Measurements from ENCODE around the gene MAPK8. TPM values are rescaled to one million over a fixed set of nuclear protein-coding genes. Genes with fewer than 3 reads are reported as not detected.

The MAPK8 gene
- total RNA-seq: 10 to 100 TPM; 39.3 to 74.4 TPM

DNA sequence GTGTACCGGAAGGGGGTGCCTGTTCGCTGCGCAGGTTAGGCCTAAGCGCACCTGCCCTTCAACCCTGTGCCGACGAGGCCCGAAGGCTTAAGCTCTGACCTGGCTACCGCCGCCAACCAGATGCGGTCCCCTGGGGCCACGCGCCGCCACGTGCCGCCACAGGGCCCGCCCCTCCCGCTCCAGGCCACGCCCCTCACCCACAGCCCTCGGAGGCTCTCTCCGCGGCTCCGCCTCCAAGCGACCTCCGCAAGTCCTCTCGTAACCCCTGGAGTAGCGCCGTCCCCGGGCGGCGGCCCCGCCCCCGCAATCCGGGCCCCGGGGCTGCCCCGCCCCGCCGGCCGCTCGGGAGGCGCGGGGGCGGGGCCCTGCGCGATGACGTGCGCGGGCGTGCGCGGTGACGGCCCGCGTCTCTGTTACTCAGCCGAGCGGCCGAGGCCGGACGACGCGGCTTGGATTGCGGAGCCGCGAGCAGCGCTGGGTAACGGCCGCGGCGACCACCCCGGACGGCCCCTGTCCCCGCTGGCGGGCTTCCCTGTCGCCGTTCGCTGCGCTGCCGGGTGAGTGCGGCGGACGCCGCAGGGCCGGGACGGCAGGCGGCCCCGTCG is at the start of gene MAPK8:
Gene MAPK8 (plus strand): TSS at position 413 of the 605 bp plus-strand sequence. CDS start 94,984 bp downstream, outside the sequence.
- H3K36me3 ChIP-seq: no peaks in the 10 kb centered on the region

DNA sequence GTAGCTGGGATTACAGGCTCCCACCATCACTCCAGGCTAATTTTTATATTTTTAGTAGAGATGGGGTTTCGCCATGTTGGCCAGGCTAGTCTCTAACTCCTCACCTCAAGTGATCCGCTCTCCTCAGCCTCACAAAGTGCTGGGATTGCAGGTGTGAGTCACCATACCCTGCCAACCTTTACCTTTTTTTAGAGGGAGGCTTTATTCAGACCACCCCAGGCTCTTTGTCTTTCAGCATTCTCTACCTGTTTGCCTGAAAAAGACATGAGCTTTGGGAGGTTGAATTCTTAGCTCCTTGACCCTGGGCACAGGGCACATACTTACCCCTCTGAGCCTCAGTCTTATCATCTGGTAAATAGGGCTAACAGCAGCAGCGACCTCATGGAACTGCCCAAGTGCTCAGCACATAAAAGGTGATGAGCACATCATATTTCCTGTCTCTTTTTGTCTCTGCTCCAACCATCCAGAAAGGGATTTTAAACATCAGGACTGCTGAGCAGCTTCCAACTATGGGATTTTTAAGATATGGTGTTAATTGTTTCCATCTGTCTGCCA is 49.0 kb upstream of the MAPK8 start:
- TF ChIP-seq POLR2AphosphoS5 (IDR thresholded peaks at IDR 0.05) (no peak), POLR2A (IDR thresholded peaks at IDR 0.05) (no peak)
- TF ChIP-seq, protein P1, sequence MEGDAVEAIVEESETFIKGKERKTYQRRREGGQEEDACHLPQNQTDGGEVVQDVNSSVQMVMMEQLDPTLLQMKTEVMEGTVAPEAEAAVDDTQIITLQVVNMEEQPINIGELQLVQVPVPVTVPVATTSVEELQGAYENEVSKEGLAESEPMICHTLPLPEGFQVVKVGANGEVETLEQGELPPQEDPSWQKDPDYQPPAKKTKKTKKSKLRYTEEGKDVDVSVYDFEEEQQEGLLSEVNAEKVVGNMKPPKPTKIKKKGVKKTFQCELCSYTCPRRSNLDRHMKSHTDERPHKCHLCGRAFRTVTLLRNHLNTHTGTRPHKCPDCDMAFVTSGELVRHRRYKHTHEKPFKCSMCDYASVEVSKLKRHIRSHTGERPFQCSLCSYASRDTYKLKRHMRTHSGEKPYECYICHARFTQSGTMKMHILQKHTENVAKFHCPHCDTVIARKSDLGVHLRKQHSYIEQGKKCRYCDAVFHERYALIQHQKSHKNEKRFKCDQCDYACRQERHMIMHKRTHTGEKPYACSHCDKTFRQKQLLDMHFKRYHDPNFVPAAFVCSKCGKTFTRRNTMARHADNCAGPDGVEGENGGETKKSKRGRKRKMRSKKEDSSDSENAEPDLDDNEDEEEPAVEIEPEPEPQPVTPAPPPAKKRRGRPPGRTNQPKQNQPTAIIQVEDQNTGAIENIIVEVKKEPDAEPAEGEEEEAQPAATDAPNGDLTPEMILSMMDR (IDR thresholded peaks at IDR 0.05): no peak
- no peaks in the 10 kb centered on the region for H3K27me3 ChIP-seq (replicated peaks; ENCODE audit: insufficient read depth)
- WGBS: 87% methylated on average over 3 of the region's 3 CpGs
- no peak for DNase-seq (ENCODE audit: low spot score)
- no peaks in the 10 kb centered on the region for H3K9me3 ChIP-seq
- no peaks in the 10 kb centered on the region for H3K4me1 ChIP-seq (replicated peaks)
- H3K27ac ChIP-seq: no peak overlapping the region
- H3K36me3 ChIP-seq: no peaks in the 10 kb centered on the region
- H3K4me3 ChIP-seq: no peak overlapping the region
- intact Hi-C loops (cut with DNase I): no loop called here

More for the DNA sequence above, at the start of gene MAPK8:
- H3K9me3 ChIP-seq: no peaks in the 10 kb centered on the region
- TF ChIP-seq POLR2AphosphoS5 (IDR thresholded peaks at IDR 0.05) (peak; percentile 34), POLR2A (IDR thresholded peaks at IDR 0.05) (peak; percentile 98)
- TF ChIP-seq, protein P1 (IDR thresholded peaks at IDR 0.05): no peak
- H3K27ac ChIP-seq: peak within 1 kb of the TSS; percentile 95 to 96
- peak; percentile 83 for DNase-seq (ENCODE audit: low spot score)
- no peaks in the 10 kb centered on the region for H3K27me3 ChIP-seq (replicated peaks; ENCODE audit: insufficient read depth)
- intact Hi-C loops (cut with DNase I): no loop called here
- H3K4me1 ChIP-seq (replicated peaks): no peaks in the 10 kb centered on the region
- peak within 1 kb of the TSS; percentile 95 to 98 for H3K4me3 ChIP-seq
- WGBS: under 1% methylated on average over 79 of the region's 86 CpGs

DNA sequence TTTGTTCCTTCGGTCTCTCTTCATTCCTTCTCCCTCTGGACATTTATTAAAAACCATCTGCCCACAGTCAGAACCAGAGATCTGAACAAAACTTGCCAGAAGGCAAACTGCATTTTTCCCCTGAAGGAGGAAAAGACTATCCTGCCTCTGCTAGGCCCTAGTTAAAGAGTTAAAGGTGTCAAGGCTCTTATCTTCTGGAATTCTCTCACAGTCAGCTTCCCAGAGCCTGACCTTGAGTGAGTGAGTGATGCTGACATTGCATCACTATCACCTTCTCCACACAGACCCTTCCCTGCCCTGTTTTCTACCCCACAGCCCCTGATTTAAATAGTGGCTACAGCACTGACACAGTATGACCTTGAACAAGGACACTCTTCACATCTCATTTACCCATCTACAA is 48.4 kb upstream of the MAPK8 start:
- H3K36me3 ChIP-seq: no peaks in the 10 kb centered on the region
- TF ChIP-seq, protein P1 (IDR thresholded peaks at IDR 0.05): no peak
- no peak for TF ChIP-seq POLR2AphosphoS5 (IDR thresholded peaks at IDR 0.05)
- TF ChIP-seq POLR2A (IDR thresholded peaks at IDR 0.05): no peak
- WGBS: 85% methylated on average over 1 of the region's 1 CpG
- no peaks in the 10 kb centered on the region for H3K27me3 ChIP-seq (replicated peaks; ENCODE audit: insufficient read depth)
- H3K4me1 ChIP-seq (replicated peaks): no peaks in the 10 kb centered on the region
- H3K4me3 ChIP-seq: no peak overlapping the region
- H3K27ac ChIP-seq: no peak overlapping the region
- no peak for DNase-seq (ENCODE audit: low spot score)
- no peaks in the 10 kb centered on the region for H3K9me3 ChIP-seq
- intact Hi-C loops (cut with DNase I): no loop called here

DNA sequence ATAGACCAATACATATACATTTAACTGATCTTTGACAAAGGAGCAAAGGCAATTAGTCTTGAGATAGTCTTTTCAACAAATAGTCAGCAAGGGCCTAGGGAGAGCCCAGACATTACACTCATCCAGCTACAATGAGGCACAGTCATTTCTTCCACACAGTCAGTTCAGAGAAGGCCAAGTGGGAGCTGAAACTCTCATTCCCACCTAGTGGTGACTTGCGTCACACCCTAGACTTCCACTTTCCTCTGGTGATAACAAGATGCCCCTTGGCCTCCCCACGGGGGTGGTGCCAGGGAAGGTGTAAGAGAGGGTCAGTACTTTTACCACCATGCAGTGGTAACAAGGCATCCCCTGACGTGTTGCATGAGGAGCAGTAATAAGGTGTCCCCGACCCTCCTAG is 39.9 kb upstream of the MAPK8 start:
- Histone ChIP-seq H3K27ac (no peak overlapping the region), H3K27me3 (replicated peaks; ENCODE audit: insufficient read depth) (no peaks in the 10 kb centered on the region), H3K36me3 (no peaks in the 10 kb centered on the region), H3K4me3 (no peak overlapping the region), H3K9me3 (no peaks in the 10 kb centered on the region), H3K4me1 (replicated peaks) (no peaks in the 10 kb centered on the region)
- WGBS: 77% methylated on average over 4 of the region's 4 CpGs
- no peak for TF ChIP-seq POLR2AphosphoS5 (IDR thresholded peaks at IDR 0.05)
- no peak for TF ChIP-seq POLR2A (IDR thresholded peaks at IDR 0.05)
- TF ChIP-seq, protein P1 (IDR thresholded peaks at IDR 0.05): no peak
- intact Hi-C loops (cut with DNase I): no loop called here
- DNase-seq (ENCODE audit: low spot score): no peak
